SK-N-SH (cell line): Measurements from ENCODE around the gene PEX14. TPM values are rescaled to one million over a fixed set of nuclear protein-coding genes. Genes with fewer than 3 reads are reported as not detected.

Source experiments
- CTCF ChIA-PET: fragments of 300-600, 350-600 bp; formaldehyde crosslinking; extraction: SDS; loops from one replicate; lab custom pipeline; 2021; lab: Yijun Ruan, JAX
- POLR2A ChIA-PET: fragments of 350-600 bp; sonication (Branson Sonifier 250); formaldehyde crosslinking; extraction: SDS; loops from one replicate; lab custom pipeline; 2020; ENCODE audit warnings: antibody characterized with exemption, inconsistent platforms; lab: Yijun Ruan, JAX
- DNase-seq: peaks from one replicate; pipeline ENCODE4 v3.0.0; 2012
- H2AFZ ChIP-seq: fragments of 200-600 bp; sonication (generic); 2 replicates; pipeline ENCODE4 v1.8.1; 2016; ENCODE audit warnings: antibody characterized with exemption, mild to moderate bottlenecking, low read depth
- H3F3A ChIP-seq: fragments of 200-600 bp; sonication (generic); replicated peaks from 2 replicates; pipeline ENCODE3; 2016; ENCODE audit warnings: antibody characterized with exemption, mild to moderate bottlenecking; ENCODE audit not compliant: insufficient read depth
- H3K27ac ChIP-seq, 2 experiments: fragments of 200-500 bp in 1 of 2; fragments of 200-600 bp in 1 of 2; sonication (Bioruptor generic) in 1 of 2; sonication (generic), shearing (Covaris generic) in 1 of 2; 2 replicates each; pipeline versions ENCODE4 v1.5.1 to v1.6.1; 2014 to 2016; ENCODE audit warnings: low read depth in 2 of 2, inconsistent platforms in 1 of 2, low read length in 1 of 2, mild to moderate bottlenecking in 1 of 2, mixed read lengths in 1 of 2
- H3K27me3 ChIP-seq: fragments of 200-600 bp; sonication (generic), shearing (Covaris generic); 2 replicates; pipeline ENCODE4 v1.6.1; 2016; ENCODE audit warnings: mixed run types; ENCODE audit not compliant: insufficient read depth
- H3K36me3 ChIP-seq, 2 experiments: fragments of 200-500 bp in 1 of 2; fragments of 200-600 bp in 1 of 2; sonication (Bioruptor generic) in 1 of 2; sonication (generic) in 1 of 2; replicated peaks in 1 of 2; 2 replicates each; pipeline versions ENCODE3 to v1.5.1; 2014 to 2016; ENCODE audit warnings: low read length in 1 of 2, mild to moderate bottlenecking in 1 of 2; ENCODE audit not compliant: insufficient read depth in 2 of 2, control insufficient read depth in 1 of 2
- H3K4me1 ChIP-seq, 2 experiments: fragments of 200-500 bp in 1 of 2; fragments of 200-600 bp in 1 of 2; sonication (Bioruptor generic) in 1 of 2; sonication (generic), shearing (Covaris generic) in 1 of 2; 2 replicates each; pipeline versions ENCODE4 v1.5.1 to v1.6.1; 2014 to 2016; ENCODE audit warnings: low read depth in 1 of 2, low read length in 1 of 2, mixed run types in 1 of 2; ENCODE audit not compliant: insufficient read depth in 2 of 2, control insufficient read depth in 1 of 2
- H3K4me2 ChIP-seq: fragments of 200-600 bp; sonication (generic), shearing (Covaris generic); 2 replicates; pipeline ENCODE4 v1.6.1; 2017; ENCODE audit warnings: mixed run types
- H3K4me3 ChIP-seq, 2 experiments: fragments of 200-500 bp in 1 of 2; fragments of 200-600 bp in 1 of 2; sonication (Bioruptor generic) in 1 of 2; sonication (generic), shearing (Covaris generic) in 1 of 2; 2 replicates each; pipeline versions ENCODE4 v1.5.1 to v1.8.1; 2014 to 2016; ENCODE audit warnings: low read depth in 2 of 2, inconsistent platforms in 1 of 2, low read length in 1 of 2, mild to moderate bottlenecking in 1 of 2, mixed read lengths in 1 of 2, moderate library complexity in 1 of 2
- H3K79me2 ChIP-seq: fragments of 200-600 bp; sonication (generic); 2 replicates; pipeline ENCODE4 v1.8.1; 2017; ENCODE audit warnings: mild to moderate bottlenecking; ENCODE audit not compliant: insufficient read depth
- H3K9ac ChIP-seq: fragments of 200-600 bp; sonication (generic); 2 replicates; pipeline ENCODE4 v1.6.1; 2017; ENCODE audit warnings: mixed run types
- H3K9me2 ChIP-seq: fragments of 200-600 bp; sonication (generic); 2 replicates; pipeline ENCODE4 v1.6.1; 2017; ENCODE audit warnings: mixed run types
- H3K9me3 ChIP-seq: fragments of 200-600 bp; sonication (generic); 2 replicates; pipeline ENCODE4 v1.6.1; 2017; ENCODE audit warnings: mixed run types, mild to moderate bottlenecking, moderate library complexity
- H4K20me1 ChIP-seq: fragments of 200-600 bp; sonication (generic); 2 replicates; pipeline ENCODE4 v1.6.1; 2017; ENCODE audit warnings: mild to moderate bottlenecking, mixed run types; ENCODE audit not compliant: insufficient read depth
- CHD2 ChIP-seq: fragments of 150-350 bp; IDR thresholded peaks from 2 replicates; pipeline ENCODE4 v1.6.1; 2018; ENCODE audit warnings: low read length; ENCODE audit not compliant: partially characterized antibody
- CTCF ChIP-seq: fragments of 200-600 bp; sonication (generic); IDR thresholded peaks from 2 replicates; pipeline ENCODE4 v1.6.1; 2017; ENCODE audit warnings: antibody characterized with exemption, mild to moderate bottlenecking, moderate library complexity
- FOXJ3 ChIP-seq: sonication (generic); formaldehyde crosslinking; IDR thresholded peaks from 2 replicates; pipeline ENCODE4 v1.5.1; 2020; ENCODE audit warnings: mild to moderate bottlenecking, missing genetic modification reagents
- GATA2 ChIP-seq: sonication (generic); formaldehyde crosslinking; IDR thresholded peaks from 2 replicates; pipeline ENCODE4 v1.5.0; 2020; ENCODE audit warnings: mild to moderate bottlenecking, missing genetic modification reagents
- MEF2A ChIP-seq: IDR thresholded peaks from 2 replicates; pipeline ENCODE4 v1.4.0; 2012; ENCODE audit warnings: low read depth, borderline replicate concordance
- MXI1 ChIP-seq: IDR thresholded peaks from 2 replicates; pipeline ENCODE4 v1.6.1; 2012; ENCODE audit warnings: mild to moderate bottlenecking, low read depth, low read length, improper control_type of control experiment
- NFIC ChIP-seq: IDR thresholded peaks from 2 replicates; pipeline ENCODE4 v1.4.0; 2012; ENCODE audit warnings: borderline replicate concordance
- RCOR1 ChIP-seq: fragments of 150-350 bp; IDR thresholded peaks from 2 replicates; pipeline ENCODE4 v1.6.1; 2017; ENCODE audit warnings: antibody characterized with exemption, low read length
- REST ChIP-seq: IDR thresholded peaks from 2 replicates; pipeline ENCODE4 v1.6.1; 2012; ENCODE audit warnings: mild to moderate bottlenecking, low read depth, low read length, moderate library complexity
- USF1 ChIP-seq: IDR thresholded peaks from 2 replicates; pipeline ENCODE4 v1.4.0; 2012; ENCODE audit warnings: low read depth, borderline replicate concordance
- YY1 ChIP-seq: IDR thresholded peaks from 2 replicates; pipeline ENCODE4 v1.4.0; 2012; ENCODE audit warnings: low read depth, mild to moderate bottlenecking
- WGBS: methylation state at CpG from one replicate; pipeline ENCODE4 v1.1.6; 2017; ENCODE audit warnings: low lambda C conversion rate; 5-methylcytosine and 5-hydroxymethylcytosine counted together
- polyA plus RNA-seq, 3 experiments: library from polyadenylated mRNA; depleted of rRNA; stranded (reverse); fragments of >200 nt; gene quantifications; 2 replicates each; pipeline ENCODE4 v1.2.3, GENCODE V29; 2012

The PEX14 gene
- polyA plus RNA-seq, 1 of the 3 experiments (the other 2 are of a cell fraction) = 36.2 TPM

GRCh38 chr1:10614377-10615225 is 139.9 kb downstream of the PEX14 start (continued):
- no peak for TF ChIP-seq USF1

- Histone ChIP-seq H3K27me3 (no peaks in the 10 kb centered on the region), H3F3A (no peaks in the 10 kb centered on the region), H3K9me2 (no peaks in the 10 kb centered on the region), H4K20me1 (no peaks in the 10 kb centered on the region), H3K36me3 (peaks cover 0 to 3% of the 10 kb centered on the region in 2 experiments), H2AFZ (no peak overlapping the region), H3K9ac (no peak overlapping the region), H3K79me2 (no peaks in the 10 kb centered on the region), H3K27ac (no peak overlapping the region), H3K4me3 (no peak overlapping the region), H3K4me2 (no peak overlapping the region), H3K4me1 (peaks cover 0 to 9% of the 10 kb centered on the region in 2 experiments; a peak in 1 of 4 replicates), H3K9me3 (no peaks in the 10 kb centered on the region)
- DNase-seq = no peak
- CTCF ChIA-PET = interaction anchor here (0.6 kb wide), 1 partner anchor 61 kb away, joined by 3 read pairs; no protein-coding TSS in a partner anchor
- POLR2A ChIA-PET = no interaction called here
- no peak for TF ChIP-seq FOXJ3 (CRISPR knock-in tag)
- no peak for TF ChIP-seq CTCF
- no peak for TF ChIP-seq CHD2
- no peak for TF ChIP-seq RCOR1
- no peak for TF ChIP-seq REST
- TF ChIP-seq YY1 = no peak
- no peak for TF ChIP-seq GATA2 (CRISPR knock-in tag)
- TF ChIP-seq MXI1 = no peak
- TF ChIP-seq MEF2A = no peak
- TF ChIP-seq NFIC = no peak
- 93% methylated on average over 13 of the region's 13 CpGs for whole genome bisulfite sequencing
These were observed 140.6 kb downstream of the PEX14 start for GRCh38 chr1:10615332-10615731.
